ENCODE data around the gene KCTD14. TPM values are rescaled to one million over a fixed set of nuclear protein-coding genes. Genes with fewer than 3 reads are reported as not detected.

The KCTD14 gene
- total and polyA plus RNA-seq, 2 of the 8 experiments (the other 6 are each of a cell fraction or from before 2014, with no cell fraction given), result 21.6 to 24.9 TPM

GRCh38 chr11:78057462-78058055, 34.5 kb upstream of the KCTD14 start:
- Histone ChIP-seq H3K18ac (ENCODE audit: extremely low read depth, low read length) (no peak overlapping the region), H4K20me1 (replicated peaks in 1 of 2; ENCODE audit: control insufficient read depth in 1 of 2, insufficient read depth in 2 of 2, low read length in 2 of 2) (no peaks in the 10 kb centered on the region), H2AFZ (ENCODE audit: low read length) (no peak overlapping the region), H3K27ac (ENCODE audit: low read depth, low read length) (no peak overlapping the region), H3K23me2 (ENCODE audit: low read depth, low read length) (no peaks in the 10 kb centered on the region), H2AK5ac (ENCODE audit: low read depth, low read length) (no peak overlapping the region), H2BK120ac (replicated peaks; ENCODE audit: low read depth, low read length) (no peak overlapping the region), H3K79me1 (ENCODE audit: low read depth, low read length) (no peaks in the 10 kb centered on the region), H3K36me3 (ENCODE audit: control insufficient read depth in 2 of 4, insufficient read depth in 4 of 4, low read length in 3 of 4) (no peaks in the 10 kb centered on the region), H3K27me3 (replicated peaks in 1 of 4; ENCODE audit: control insufficient read depth in 3 of 4, extremely low read depth in 1 of 4, insufficient read depth in 3 of 4, low read length in 3 of 4) (no peaks in the 10 kb centered on the region), H3K4me3 (ENCODE audit: extremely low read depth in 1 of 4, insufficient read depth in 2 of 4, low read depth in 3 of 4, low read length in 4 of 4) (no peak overlapping the region), H3K56ac (replicated peaks; ENCODE audit: insufficient read length, low read depth, low read length) (no peak overlapping the region), H3K9me3 (ENCODE audit: insufficient read depth in 2 of 2, low read depth in 1 of 2, low read length in 1 of 2) (no peaks in the 10 kb centered on the region), H3K79me2 (ENCODE audit: control insufficient read depth in 1 of 2, insufficient read depth in 2 of 2, low read length in 2 of 2) (no peaks in the 10 kb centered on the region), H2BK12ac (ENCODE audit: low read depth, low read length) (no peak overlapping the region), H4K5ac (ENCODE audit: insufficient read length, low read depth, low read length) (no peak overlapping the region), H4K91ac (replicated peaks; ENCODE audit: insufficient read length, low read length) (no peak overlapping the region), H2BK20ac (ENCODE audit: low read length) (no peak overlapping the region), H3K9ac (replicated peaks in 1 of 4; ENCODE audit: extremely low read depth in 1 of 4, low read depth in 3 of 4, low read length in 3 of 4) (no peak overlapping the region), H3K4me1 (replicated peaks in 1 of 4; ENCODE audit: control insufficient read depth in 3 of 4, insufficient read depth in 4 of 4, low read length in 3 of 4) (no peaks in the 10 kb centered on the region), H3K4ac (replicated peaks; ENCODE audit: insufficient read length, low read depth, low read length) (no peak overlapping the region), H3K14ac (ENCODE audit: insufficient read length) (no peak overlapping the region), H2BK5ac (ENCODE audit: low read depth, low read length) (no peak overlapping the region), H2BK15ac (ENCODE audit: low read length) (no peak overlapping the region), H4K8ac (ENCODE audit: extremely low read depth, insufficient read depth, low read length) (no peak overlapping the region; the same call in 1 of the 2 replicates), H3K4me2 (ENCODE audit: insufficient read depth in 1 of 2, low read depth in 2 of 2, low read length in 2 of 2) (no peak overlapping the region), H3K23ac (ENCODE audit: insufficient read length) (no peak overlapping the region)
- ChIA-PET POLR2A (ENCODE audit: partially characterized antibody) (no interaction called here), CTCF (ENCODE audit: partially characterized antibody) (interaction anchor here (5.2 kb wide), 1 partner anchor 12 kb away, joined by 29 read pairs; no protein-coding TSS in a partner anchor)
- FAIRE-seq, result no peak
- no peak for TF ChIP-seq CTBP2 (IDR thresholded peaks at IDR 0.05; ENCODE audit: borderline replicate concordance, insufficient read depth, insufficient read length, low read length)
- TF ChIP-seq CBX8 (IDR thresholded peaks at IDR 0.05; ENCODE audit: borderline replicate concordance, low read depth, low read length), result no peak
- 79% methylated on average over 10 of the region's 10 CpGs; no CpG with 5 or more reads in 1 of the 2 experiments for WGBS, 2 experiments (ENCODE audit: extremely low coverage in 1 of 2, insufficient coverage in 1 of 2, insufficient read length in 1 of 2, insufficient replicate concordance in 2 of 2, low coverage in 1 of 2, low lambda C conversion rate in 2 of 2, missing lambda C conversion rate in 1 of 2)
- DNase-seq (ENCODE audit: low read depth in 1 of 2, low spot score in 2 of 2), result no peak
